ENCODE results near the gene AKAP11. TPM values are rescaled to one million over a fixed set of nuclear protein-coding genes. Genes with fewer than 3 reads are reported as not detected.
A peak's percentile ranks its signal among the peaks of the same experiment; 100 is the strongest.

The AKAP11 gene
- total and polyA plus RNA-seq, 9 of the 15 experiments (the other 6 are each of a cell fraction or from before 2014, with no cell fraction given), result 2.2 to 31.3 (median 10.9) TPM

DNA sequence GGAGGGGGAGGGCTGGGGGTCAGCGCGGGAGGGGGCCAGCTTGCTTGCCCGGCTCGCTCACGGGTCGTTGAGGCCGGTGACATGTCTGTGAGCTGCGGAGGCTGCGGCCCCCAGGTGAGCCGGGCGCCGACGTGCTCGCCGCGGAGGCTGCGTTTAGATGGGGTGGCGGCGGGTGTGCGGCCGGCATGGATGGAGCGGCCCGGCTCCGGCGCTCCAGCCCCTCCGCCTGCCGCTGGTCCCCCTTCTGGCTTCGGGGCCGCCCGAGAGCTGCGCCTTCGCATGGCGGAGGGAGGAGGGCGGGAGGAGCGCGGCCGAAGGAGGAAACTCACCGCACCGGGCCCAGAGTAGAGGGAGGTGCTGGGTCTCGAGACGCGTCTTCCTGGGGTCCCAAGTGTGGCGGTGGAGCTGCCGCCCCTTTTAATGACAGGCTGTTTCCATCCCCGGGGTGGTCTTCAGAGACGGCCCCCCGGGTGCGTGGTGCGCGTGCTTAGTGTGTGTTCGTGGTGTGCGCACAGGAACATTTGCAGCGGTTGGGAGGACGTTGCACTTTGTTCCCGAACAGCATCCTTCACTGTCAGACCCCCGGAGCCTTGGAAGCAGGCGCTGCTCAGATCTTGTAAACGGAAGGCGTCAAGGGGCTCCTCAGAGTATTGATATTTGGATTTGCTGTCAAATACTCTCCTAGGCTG is at the start of gene AKAP11 (continued):
- TF ChIP-seq ZBTB40 (IDR thresholded peaks at IDR 0.05) (no peak), ZBTB40 (CRISPR knock-in tag; IDR thresholded peaks at IDR 0.05) (no peak), HDAC1 (IDR thresholded peaks at IDR 0.05) (0 out of 4 replicates have a peak, but pooled peaks of 1 of the 2 experiments have one; percentile 28), PHB2 (IDR thresholded peaks at IDR 0.05; ENCODE audit: low read depth) (no peak), LCOR (CRISPR knock-in tag; IDR thresholded peaks at IDR 0.05) (no peak; the same call in 1 of the 2 replicates), HNRNPL (IDR thresholded peaks at IDR 0.05; ENCODE audit: low read depth, low read length) (no peak), CEBPG (CRISPR knock-in tag; IDR thresholded peaks at IDR 0.05) (no peak), CEBPG (tag; conservative IDR thresholded peaks at IDR 0.05 in 1 of 2, IDR thresholded peaks at IDR 0.05 in 1 of 2) (no peak), MCM5 (IDR thresholded peaks at IDR 0.05; ENCODE audit: low read depth) (no peak), SIX5 (IDR thresholded peaks at IDR 0.05; ENCODE audit: borderline replicate concordance in 1 of 2, insufficient read depth in 1 of 2, low read depth in 1 of 2, low read length in 2 of 2) (no peak), POLR2G (IDR thresholded peaks at IDR 0.05; ENCODE audit: low read depth, low read length) (peak; percentile 82), RBFOX2 (IDR thresholded peaks at IDR 0.05; ENCODE audit: low read depth, low read length) (peak; percentile 82)
- TF ChIP-seq, protein P1, sequence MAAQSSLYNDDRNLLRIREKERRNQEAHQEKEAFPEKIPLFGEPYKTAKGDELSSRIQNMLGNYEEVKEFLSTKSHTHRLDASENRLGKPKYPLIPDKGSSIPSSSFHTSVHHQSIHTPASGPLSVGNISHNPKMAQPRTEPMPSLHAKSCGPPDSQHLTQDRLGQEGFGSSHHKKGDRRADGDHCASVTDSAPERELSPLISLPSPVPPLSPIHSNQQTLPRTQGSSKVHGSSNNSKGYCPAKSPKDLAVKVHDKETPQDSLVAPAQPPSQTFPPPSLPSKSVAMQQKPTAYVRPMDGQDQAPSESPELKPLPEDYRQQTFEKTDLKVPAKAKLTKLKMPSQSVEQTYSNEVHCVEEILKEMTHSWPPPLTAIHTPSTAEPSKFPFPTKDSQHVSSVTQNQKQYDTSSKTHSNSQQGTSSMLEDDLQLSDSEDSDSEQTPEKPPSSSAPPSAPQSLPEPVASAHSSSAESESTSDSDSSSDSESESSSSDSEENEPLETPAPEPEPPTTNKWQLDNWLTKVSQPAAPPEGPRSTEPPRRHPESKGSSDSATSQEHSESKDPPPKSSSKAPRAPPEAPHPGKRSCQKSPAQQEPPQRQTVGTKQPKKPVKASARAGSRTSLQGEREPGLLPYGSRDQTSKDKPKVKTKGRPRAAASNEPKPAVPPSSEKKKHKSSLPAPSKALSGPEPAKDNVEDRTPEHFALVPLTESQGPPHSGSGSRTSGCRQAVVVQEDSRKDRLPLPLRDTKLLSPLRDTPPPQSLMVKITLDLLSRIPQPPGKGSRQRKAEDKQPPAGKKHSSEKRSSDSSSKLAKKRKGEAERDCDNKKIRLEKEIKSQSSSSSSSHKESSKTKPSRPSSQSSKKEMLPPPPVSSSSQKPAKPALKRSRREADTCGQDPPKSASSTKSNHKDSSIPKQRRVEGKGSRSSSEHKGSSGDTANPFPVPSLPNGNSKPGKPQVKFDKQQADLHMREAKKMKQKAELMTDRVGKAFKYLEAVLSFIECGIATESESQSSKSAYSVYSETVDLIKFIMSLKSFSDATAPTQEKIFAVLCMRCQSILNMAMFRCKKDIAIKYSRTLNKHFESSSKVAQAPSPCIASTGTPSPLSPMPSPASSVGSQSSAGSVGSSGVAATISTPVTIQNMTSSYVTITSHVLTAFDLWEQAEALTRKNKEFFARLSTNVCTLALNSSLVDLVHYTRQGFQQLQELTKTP (IDR thresholded peaks at IDR 0.05; ENCODE audit: low read depth in 1 of 2, partially characterized antibody in 2 of 2), result no peak

Measured in K562 (cell line).